HG03378 (cell line): ENCODE results near the gene ATP1B3.
"Not testable (repeated sequence)": the region's sequence is repeated elsewhere in the genome, so short reads cannot be mapped to it uniquely, and the experiment has no call there.

Experiments used
- ATAC-seq: cut with Tn5 transposase; IDR thresholded peaks from one replicate; pipeline ENCODE4 v1.9.1; 2021; ENCODE audit warnings: mild to moderate bottlenecking, moderate library complexity; ENCODE audit not compliant: unreplicated experiment

ATP1B3 gene

DNA sequence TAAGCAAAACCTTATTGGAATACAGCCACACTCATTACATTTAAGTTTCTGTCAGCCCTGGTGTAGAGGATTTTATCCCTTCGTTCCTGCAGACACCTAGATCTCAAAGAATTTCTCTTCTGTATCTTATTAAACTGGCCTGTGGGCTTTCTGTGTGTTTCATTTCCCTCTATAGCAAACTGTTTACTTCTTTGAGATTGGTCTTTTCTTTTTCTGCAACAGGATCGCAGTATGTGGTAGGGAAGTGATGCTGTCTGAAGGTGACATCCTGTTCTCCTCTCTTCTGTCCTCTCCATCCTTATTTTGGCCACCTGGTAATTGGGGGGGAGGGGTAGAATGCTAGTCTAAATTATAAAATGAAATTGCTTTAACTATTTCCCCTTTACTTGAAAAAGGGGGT is 25.5 kb downstream of the ATP1B3 start:
- no peak for ATAC-seq

DNA sequence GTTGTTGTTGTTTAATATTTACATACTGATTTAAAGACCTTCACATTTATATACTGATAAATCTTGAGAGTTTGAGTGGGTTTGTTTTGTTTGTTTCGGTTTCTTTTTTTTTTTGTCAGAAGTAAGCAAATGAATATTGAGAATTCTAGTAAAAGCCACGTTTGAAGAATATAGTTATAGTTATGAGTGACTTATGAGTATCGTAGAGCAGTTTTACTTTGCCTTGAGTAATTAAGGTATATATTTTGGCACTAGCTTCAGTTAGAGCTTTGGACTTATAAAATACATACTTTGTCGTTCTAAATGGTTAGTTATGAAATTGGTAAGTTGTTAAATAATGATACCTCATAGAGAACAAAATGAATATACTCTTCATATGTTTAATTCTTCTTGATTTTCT is 27.8 kb downstream of the ATP1B3 start:
- ATAC-seq = no peak

DNA sequence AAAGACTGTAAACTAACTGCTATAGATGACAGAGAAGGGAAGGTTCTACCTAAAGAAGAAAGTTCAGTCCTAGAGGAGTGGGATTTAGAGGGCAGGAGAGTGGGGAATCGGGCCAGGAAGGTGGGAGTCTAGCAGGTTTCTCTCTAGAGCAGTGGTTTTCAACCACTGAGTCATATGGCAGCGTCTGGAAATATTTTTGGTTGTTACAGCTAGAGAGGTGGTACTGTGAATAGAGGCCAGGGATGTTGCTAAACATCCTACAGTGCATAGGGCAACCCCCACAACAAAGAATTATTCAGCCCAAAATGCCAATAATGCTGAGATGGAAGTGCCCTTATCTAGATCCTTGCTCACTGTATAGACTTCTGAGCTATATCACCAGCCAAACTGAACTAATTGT is 28.7 kb downstream of the ATP1B3 start:
- no peak for ATAC-seq

DNA sequence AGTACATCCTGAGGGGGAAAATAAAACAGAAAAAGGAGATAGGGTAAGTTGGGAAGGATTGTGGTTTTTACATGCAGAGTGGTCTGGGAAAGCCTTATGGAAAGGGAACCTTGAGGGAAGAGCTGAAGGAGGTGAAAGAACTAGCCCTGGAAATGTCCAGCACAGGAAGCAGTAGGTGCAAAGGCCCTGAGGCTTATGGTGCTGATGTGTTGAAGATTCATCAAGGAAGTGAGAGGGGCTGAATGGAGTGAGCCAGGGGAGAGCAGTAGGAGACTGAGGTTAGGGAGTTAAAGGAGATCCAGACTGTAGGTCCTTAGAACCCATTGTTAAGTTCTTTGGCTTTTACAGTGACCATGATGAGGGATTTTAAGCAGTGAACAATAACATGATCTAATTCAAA is 33.0 kb downstream of the ATP1B3 start:
- ATAC-seq = no peak

GRCh38 chr3:141909986-141910385 is 33.5 kb downstream of the ATP1B3 start:
- ATAC-seq = not testable (repeated sequence)

DNA sequence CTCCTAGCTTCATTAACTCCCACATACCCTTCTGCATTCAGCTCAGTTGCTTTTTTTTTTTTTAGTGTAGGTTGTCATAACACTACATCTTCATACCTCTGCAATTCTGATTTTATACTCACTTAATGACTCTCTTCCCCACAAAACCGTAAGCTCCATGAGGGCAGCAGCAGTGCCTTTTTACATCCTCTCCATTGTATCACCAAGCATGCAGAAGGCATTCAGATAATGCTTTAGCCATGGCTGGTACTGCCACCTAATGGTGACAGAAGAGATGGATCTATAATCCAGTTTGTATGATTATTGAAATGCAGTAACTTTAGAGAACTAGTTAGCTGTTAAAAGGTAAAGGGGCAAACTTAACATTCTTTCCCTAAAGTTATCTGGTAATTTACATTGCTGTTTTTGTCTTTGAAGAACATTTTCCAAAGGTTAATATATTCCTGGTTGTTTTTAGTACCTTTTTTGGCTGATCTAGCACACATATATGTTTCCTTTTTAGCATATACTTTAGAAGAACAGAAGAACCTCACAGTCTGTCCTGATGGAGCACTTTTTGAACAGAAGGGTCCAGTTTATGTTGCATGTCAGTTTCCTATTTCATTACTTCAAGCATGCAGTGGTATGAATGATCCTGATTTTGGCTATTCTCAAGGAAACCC is 36.8 kb downstream of the ATP1B3 start:
- no peak for ATAC-seq

DNA sequence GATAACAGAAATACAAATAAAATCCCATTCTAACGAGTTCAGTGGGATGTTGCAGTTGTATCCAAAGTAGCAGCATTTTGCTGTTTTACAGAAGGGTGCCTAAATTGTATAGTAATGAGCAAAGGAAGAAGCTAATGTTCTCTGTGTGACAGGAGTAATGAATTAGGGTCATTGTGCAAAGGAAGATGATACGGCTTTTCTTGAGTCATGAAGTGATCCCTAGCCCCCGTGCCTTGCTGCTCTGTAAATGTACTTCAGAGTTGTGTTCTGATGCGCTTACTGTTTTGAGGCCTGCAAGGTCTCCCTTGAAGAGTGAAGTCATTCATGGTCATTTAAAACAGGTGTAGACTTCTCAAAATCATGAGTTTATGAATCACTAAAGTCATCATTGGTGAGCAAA is 37.9 kb downstream of the ATP1B3 start:
- ATAC-seq = no peak

DNA sequence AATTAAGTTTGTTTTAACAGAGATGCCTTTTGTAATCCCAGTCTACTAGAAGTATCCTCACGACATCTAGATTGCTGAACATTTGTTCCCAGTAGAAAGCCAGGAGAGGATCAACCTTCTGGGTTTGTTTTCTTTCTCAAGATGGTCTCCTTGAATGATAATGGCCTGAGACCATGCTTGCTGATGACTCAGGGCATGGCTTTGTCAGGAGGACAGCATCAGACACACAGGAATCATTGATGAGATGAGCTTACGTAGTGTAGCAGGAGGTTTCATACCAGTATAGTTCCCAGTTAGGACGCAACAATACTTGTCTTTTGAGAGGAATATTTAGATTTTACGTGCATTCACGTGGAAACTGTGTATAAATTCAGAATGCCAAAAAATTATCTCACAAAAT is 38.6 kb downstream of the ATP1B3 start:
- no peak for ATAC-seq

DNA sequence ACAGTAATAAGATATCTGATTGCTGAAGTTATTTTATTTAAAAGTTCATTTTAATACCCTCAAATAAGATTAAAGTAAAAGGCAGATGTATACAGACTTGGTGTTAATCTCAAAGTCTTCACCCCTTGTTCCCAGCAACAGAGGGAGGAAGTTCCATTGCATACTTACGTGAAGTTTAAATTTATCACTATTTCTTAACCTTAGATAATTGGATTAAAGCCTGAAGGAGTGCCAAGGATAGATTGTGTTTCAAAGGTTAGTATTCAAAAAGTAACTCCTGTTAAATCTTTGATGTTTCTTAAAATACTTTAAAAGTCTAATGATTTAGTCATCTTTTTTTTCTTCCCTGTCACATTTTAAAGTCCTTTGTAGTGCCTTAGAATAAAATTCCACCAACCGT is 39.3 kb downstream of the ATP1B3 start:
- no peak for ATAC-seq

DNA sequence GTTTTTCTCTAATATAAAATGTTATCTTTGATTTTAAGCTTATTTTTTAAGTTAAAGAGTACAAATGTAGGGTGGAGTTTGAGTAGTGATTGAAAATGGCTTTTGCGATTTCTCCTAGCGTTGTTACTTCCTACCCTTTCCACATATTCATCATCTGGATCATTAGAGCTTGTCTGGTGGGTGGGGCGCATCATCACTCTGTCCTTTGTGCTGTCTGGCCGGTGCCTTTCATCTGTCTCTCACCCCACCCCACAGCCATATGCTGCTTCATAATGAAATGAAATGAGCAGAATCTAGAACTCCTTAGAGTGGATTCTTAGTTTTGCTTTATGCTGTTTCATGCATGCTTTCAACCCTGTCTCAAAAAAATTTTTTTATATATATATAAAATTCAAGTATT is 44.3 kb downstream of the ATP1B3 start:
- no peak for ATAC-seq

GRCh38 chr3:141921316-141921715 is 44.9 kb downstream of the ATP1B3 start:
- no peak for ATAC-seq

- ATAC-seq = not testable (repeated sequence)
Observed at GRCh38 chr3:141925677-141926076, 49.2 kb downstream of the ATP1B3 start.

- no peak for ATAC-seq
Observed at GRCh38 chr3:141926929-141927328, 50.5 kb downstream of the ATP1B3 start.

DNA sequence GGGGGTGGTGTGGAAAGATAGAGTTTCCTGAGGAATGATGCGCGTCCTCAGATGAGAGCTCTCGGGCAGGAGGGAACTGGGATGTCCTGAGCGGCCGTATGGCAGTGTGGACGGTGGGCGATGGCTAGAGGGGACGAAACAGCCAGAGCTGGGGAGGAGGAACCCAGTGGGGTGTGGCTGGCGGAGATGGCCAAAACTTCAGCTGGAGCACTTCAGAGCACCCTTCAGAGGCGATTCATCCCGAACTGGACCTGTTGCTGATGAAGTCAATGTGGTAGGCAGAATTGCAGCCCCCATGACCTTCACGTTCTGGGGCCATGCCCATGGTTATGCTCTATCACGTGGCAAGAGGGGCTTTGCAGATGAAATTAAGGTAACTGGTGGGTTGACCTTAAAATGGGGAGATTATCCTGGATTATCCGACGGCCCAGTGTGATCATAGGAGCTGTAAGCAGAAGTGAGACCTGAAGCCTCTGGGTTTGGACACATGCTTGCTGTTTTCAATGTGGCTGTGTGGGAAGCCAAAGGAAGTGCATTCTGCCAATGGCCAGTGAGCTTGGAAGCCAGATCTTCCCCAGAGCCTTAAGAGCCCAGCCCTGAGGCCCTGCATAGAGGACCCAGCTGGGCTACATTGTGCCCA is 52.3 kb downstream of the ATP1B3 start:
- no peak for ATAC-seq

- no peak for ATAC-seq
Observed at GRCh38 chr3:141929341-141929995, 53.0 kb downstream of the ATP1B3 start.

GRCh38 chr3:141930801-141931200 is 54.4 kb downstream of the ATP1B3 start:
- no peak for ATAC-seq

DNA sequence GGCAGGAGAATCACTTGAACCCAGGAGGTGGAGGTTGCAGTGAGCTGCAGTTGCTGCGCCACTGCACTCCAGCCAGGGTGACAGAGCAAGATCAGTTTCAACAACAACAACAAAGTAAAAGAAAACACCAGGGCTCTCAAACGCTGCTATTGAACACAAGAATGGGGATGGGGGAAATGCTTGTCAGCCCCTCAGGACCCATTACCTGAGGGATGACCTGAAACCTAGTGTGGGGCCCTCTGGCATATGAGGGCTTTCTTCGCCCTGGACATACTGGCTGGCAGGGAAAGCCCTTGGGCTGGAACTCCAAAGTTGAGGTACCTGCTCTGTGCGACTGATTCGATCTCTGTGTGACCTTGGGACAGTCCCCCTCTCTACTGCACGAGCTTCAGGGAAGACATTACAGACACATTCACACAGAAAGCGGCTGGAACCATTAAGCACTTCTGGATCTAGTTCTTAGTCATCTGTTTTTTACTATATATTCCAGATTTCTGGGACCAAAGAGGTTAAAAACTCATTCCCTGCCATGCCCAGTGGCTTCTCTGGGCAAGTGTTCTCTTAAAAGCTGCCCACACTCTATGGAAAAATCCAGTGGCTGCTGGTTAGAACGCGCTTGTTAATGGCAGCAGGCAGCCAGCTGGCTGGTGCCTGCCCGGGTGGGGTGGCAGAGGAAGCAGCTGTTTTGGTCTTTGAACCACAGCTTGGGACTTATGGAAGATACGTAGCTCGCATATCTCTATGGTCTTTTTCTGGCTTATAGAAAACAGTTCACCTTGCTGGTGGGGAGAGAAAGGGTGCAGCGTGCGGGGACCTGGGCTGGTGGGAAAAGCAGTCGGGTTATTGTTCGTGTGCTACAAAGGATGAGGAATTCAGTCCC is 57.2 kb downstream of the ATP1B3 start:
- ATAC-seq = no peak

- no peak for ATAC-seq
Observed at GRCh38 chr3:141934354-141934753, 57.9 kb downstream of the ATP1B3 start.

DNA sequence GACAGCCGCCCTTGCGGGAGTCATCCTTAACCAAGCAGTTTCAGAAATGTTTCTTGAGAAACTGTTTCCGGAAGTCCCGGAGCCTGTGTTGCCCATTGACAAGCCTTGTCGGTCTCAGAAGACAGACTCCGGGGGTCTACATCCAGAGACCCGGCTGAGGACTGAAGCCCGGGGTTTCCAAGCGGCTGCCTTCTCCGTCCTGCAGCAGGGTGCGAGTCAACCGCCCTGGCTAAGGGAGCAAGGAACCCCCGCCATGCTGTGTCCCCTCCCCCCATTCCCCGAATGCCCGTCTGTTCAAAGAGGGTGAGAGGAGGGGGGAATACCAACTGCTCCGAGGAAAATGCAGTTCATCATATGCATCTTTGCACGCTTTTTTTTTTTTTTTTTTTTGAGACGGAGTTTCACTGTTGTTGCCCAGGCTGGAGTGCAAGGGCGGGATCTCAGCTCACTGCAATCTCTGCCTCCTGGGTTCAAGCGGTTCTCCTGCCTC is 61.6 kb downstream of the ATP1B3 start:
- no peak for ATAC-seq

DNA sequence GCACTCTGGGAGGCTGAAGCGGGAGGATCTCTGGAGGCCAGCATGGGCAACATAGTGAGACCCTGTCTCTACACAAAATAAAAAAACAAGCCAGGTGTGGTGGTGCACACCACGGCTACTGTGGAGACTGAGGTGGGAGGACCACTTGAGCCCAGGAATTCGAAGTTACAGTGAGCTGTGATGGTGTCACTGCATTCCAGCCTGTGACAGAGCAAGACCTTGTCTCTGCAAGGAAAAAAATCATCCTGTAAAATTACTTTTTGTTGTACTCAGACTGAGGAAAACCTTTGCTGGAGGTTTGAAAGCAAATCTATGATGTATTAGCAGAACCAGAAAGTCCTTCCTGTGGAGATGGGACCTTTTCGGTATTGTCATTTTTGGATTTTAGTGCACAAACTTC is 63.3 kb downstream of the ATP1B3 start:
- ATAC-seq = no peak

DNA sequence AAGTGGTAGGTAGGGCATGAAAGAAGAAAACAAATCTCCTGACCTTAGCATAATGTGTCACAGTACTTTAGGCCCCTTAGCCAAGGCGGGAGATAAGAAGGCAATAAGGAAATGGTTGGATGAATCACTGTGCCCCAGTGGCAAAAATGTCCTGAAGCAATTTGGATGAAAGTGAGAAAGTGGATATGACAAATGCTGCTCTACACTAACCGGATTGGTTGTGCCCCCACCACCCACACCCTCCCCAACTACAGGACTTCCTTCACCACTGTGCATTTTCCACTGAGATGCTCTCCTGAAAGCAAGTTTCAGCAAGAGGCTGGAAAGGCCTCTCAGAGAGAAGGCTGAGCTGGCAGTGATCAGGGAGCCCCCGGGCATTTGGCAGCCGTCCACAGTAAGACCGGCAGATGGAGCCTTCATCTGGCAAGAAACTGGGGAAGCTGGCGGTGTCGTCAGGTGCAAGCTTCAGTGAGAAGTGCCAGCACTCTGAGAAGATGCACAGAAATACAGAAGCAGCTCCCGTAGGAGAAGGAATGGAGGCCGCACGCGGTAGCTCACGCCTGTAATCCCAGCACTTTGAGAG is 63.8 kb downstream of the ATP1B3 start:
- ATAC-seq = no peak
